EL (cell line): ENCODE measurements around the gene DNAJA2.
"Not testable (repeated sequence)": the region's sequence is repeated elsewhere in the genome, so short reads cannot be mapped to it uniquely, and the experiment has no call there.

Experiments
- DNase-seq: peaks from one replicate; pipeline ENCODE4 v3.0.0-alpha.2; 2016

Gene DNAJA2

DNA sequence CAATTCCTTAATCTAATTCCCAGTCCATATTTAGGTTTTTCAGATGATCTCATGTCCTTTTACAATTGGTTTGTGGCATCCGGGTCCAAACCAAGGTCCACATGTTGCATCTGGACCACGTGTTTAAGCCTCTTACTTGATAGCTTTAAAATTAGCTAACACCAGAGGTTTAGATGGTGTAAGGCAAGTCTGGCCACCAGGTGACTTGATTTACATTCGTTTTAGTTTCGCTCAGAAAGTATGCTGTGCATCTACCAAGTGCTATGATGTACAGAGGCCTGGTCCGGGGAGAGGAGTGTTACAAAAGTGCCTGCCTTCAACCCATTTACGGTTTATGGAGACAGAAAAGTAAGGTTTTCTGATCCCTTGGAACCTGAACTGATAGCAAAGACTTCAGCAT is 878 bp upstream of the DNAJA2 start:
- no peak for DNase-seq

- DNase-seq, result no peak
Measured at GRCh38 chr16:46973996-46974324, 486 bp upstream of the DNAJA2 start.

- peak; percentile 45 for DNase-seq
Measured at GRCh38 chr16:46972429-46973206, 856 bp downstream of the DNAJA2 start.

- no peak for DNase-seq
Measured at GRCh38 chr16:46971271-46971670, 2.2 kb downstream of the DNAJA2 start.

DNA sequence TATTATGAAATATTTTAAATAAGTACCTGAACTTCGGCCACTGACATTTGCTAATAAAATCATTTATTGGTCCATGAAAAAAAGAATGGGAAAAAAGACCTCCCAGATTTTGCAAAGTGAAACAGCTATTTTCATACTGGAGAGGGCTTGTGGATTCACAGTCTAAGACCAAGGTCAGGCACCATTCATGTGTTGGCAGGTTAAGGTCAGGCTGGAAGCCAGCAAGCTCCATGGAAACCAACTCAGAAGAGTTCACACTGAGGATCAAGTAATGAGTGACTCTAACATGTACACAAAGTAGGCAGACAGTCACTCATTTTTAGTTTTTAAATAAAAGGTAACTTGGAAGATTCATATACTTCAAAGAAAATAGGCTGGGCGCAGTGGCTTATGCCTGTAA is 3.4 kb downstream of the DNAJA2 start:
- no peak for DNase-seq

GRCh38 chr16:46968063-46968435 is 5.4 kb downstream of the DNAJA2 start:
- DNase-seq, result no peak

DNA sequence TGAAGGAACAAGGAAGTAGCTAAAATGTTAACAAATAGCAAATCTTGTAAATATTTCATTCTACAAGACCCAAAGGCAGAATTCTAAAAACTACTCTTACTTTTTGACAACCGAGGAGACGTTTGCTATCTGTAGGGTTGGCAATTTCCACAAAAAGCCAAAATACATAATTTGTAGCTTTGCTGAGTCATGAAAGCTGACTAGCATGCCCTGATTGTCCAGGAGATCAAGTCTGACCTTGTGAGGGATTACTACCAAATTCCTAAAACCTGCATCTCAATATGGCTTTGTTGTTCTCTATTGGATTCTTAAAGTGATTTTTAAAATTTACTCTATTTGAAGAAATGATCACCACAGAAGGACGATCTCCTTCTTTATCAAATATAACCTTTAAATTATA is 10.8 kb downstream of the DNAJA2 start:
- DNase-seq, result no peak

DNA sequence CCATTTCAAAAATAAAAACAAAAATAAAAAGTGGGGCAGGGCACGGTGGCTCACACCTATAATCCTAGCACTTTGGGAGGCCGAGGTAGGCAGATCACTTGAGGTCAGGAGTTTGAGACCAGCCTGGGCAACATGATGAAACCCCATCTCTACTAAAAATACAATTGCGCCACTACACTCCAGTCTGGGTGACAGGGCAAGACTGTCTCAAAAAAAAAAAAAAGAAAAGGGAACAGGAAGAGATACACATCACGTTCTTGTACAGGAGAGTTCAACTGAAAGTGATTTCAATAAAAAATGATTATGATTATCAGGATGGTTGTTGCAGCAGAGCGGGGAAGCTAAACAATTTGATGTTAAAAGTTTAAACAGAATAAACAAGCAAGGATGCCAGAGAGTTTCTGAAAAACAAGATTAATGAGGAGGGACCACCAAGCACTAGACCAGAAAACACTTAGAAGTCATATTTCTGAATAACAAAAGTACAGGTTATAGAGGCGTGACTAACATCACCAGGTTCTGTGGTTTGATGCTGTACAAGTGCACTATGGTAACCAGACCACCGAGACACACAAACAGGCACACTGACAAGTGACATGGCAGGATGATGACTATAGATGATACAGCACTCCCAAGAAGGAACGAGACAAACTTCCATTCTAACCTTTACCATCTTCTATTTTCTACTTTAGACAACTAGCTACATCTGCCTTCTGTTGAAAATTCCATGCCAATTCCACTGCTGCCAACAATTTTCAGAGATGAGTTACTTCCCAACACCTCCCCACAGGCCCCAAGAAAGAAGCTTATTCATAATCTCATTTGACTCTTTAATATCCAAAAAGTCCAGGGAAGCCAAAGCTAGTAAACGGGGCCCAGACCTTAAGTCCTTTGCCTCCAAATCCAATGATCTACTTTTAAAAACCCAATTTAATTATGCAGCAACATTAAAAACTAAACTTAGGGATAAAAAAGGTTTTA is 11.8 kb downstream of the DNAJA2 start:
- DNase-seq, result no peak

DNA sequence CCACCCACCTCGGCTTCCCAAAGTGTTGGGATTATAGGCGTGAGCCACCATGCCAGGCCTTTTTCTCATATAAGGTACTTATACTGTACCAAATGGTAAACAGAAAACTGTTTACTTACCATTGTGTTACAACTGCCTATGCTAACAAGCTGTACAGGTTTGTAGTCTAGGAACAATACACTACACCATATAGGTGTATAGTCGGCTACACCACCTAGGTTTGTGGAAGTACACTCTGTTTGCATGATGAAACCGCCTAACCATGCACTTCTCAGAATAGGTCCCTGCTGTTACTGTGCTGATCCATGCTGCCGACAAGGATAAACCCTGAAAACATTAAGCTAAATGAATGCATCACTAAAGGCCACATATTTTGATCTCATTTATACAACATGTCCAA is 18.9 kb downstream of the DNAJA2 start:
- no peak for DNase-seq

DNA sequence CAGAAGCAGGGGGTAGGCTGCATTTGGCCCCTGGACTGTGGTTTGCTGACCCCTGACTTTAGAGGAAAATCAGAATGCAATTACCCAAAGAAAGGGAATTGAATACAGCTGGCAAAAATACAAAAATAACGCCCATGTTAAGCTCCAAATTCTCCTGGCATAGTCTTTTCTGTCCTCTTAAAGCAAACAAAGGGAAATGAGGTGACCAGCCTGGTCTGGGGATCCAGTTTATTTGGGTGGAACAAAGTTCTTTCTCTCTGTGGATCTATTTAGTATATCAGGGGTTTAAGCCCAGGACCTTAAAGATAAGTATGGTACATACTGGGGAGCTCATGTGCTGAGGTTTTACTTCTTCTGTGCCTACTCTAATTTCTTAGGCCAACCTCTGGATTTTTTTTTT is 23.5 kb downstream of the DNAJA2 start:
- DNase-seq, result no peak

GRCh38 chr16:46949241-46949892 is 24.1 kb downstream of the DNAJA2 start:
- DNase-seq, result no peak

GRCh38 chr16:46948548-46949166 is 24.8 kb downstream of the DNAJA2 start:
- no peak for DNase-seq

- DNase-seq, result peak; percentile 52
Measured at GRCh38 chr16:46947900-46948547, 25.4 kb downstream of the DNAJA2 start.

GRCh38 chr16:46944713-46945112 is 28.8 kb downstream of the DNAJA2 start:
- DNase-seq, result not testable (repeated sequence)

- no peak for DNase-seq
Measured at GRCh38 chr16:46937536-46937935, 35.9 kb downstream of the DNAJA2 start.

DNA sequence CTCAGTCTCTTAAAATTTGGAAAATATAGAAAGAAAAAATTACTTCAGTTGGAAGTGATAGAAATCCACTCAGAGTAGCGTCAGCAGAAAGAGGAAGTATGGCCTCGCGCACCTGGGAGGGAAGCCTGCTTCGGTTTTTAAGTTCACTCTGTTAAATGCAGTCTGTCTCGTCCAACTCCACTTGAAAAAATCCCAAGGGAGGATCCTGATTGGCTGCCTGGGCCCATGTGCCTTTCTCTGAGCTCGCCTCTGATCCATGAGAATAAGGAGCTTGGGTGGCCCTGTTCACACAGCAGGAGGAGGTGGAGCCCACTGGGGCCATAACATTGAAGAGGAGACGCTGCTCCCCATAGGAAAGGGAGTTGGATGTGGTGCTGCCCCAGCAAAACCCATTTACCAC is 40.7 kb downstream of the DNAJA2 start:
- DNase-seq, result no peak

DNA sequence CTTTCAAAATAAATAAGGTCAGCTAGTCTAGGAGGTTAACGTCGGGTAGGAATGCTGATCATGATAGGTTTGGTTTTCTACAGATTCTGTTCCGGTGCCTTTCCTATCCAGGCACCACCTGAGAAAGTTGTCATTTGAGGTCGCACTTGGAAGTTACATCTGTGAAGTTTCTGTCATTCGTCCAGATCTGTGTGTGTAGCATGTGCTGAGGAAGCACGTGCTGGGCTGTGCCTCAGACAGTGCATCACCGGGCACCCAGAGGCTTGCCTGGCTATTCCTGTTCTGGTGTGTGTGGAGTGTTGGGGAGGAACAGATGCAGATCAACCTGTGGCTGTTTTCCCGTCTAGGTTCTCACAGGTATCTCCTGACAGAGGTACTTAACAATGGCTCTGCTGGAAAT is 42.6 kb downstream of the DNAJA2 start:
- DNase-seq, result no peak

- peak; percentile 62 for DNase-seq
Measured at GRCh38 chr16:46929378-46930332, 43.8 kb downstream of the DNAJA2 start.

DNA sequence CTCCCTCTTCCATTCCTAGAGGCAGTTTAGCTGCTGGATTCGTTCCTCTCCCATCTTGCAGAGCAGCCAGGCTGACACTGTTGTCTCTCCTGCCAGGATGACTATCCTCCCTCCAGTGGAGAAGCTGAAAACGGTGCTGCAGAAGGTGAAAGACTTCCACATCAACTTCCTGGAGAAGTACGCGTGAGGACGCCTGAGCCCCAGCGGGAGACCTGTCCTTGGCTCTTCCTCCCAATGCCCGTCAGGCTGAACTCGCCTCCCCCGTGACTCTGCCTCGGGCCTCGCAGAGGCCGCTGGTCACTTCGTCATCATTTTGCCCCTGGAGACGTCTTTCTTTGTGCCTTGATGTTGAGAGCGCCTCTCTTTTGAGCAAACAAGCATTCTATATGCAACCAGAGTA is 44.7 kb downstream of the DNAJA2 start:
- no peak for DNase-seq

DNA sequence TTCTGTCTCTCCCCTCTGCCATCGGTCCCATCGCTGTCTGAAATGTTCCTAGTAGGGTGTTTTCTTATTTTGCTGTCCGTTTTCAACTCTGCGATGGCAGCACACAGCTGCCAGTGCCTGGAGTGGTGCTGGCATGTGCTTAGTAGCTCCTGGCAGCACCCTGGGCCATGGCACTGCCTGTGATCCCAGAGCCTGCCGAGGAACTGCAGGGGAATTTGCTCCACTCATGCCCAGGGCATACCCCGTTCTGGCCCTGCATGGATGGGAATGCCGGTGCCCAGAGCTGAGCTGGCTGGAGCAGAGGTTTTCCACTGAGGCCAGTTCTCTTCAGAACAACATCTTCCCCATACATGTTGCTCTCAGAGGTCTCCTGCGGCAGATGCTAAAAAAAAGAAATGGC is 46.2 kb downstream of the DNAJA2 start:
- no peak for DNase-seq

DNA sequence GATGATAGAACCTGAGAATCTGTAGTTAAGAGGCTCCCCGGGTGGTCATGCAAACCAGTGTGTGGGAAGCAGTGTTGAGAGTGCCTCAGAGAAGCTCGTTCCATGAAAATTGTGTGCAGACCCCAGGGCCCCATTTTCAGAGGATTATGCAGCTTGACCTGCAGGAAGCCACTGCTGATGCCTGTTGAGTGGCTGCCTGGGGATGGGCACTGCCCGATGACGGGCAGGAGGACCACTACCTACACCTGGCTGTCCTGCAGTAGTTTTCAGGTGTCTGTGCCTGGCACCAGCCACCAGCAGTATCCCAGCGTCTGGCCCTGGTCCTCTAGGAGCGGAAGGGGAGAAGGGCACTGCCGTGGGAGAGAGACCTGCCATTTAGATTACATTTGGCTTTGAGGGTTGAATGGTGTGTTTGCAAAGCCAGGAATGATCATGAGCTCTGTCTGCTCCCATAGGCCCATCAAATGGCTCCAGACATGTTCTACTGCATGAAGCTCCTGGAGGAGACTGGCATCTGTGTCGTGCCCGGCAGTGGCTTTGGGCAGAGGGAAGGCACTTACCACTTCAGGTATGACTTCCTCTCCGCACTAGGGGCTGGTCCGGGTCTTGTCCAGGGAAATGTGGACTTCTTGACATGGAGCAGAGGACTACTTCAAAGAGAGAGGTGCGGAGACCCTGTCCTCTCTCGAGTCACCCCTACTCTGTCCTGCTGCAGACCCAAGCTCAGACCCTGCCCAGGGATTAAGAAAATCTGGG is 46.8 kb downstream of the DNAJA2 start:
- no peak for DNase-seq
